ENCODE measurements around the gene SCAMP3.
"Not testable (repeated sequence)": the region's sequence is repeated elsewhere in the genome, so short reads cannot be mapped to it uniquely, and the experiment has no call there.

SCAMP3 gene

DNA sequence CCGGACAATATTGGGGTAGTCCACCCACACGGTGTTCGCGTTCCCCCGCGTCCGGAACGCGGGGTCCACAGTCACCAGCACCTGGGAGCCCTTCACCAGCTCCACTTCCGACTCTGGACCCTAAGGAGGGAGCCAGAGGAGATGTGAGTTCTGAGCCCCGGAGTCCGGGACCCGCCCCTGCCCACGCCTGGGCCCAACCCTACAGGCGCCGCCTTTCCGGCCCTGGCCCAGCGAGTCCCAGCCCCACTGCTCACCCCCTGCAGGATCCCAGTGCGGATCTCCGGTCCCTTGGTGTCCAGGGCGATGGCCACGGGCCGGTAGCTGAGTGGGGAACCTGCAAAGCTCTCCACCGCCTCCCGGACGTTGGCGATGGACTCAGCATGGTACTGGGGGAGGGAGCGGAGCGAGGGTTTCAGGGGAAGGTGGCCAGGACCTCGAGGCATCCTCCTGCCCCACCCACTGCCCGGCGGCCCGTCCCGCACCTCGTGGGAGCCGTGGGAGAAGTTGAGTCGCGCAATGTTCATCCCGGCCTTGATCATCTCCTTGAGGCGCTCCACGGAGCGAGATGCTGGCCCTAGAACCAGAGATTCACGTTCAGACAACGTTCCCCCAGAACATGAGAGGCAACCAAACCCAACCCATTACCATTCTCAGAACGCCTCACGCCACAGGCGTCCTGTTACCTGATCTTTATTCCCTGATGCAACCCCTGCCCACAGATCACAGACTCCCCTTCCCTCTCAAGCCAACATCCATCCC is 33.2 kb upstream of the SCAMP3 start:
- H3K9me3 ChIP-seq (ENCODE audit: control insufficient read depth, insufficient read depth, low read length) = no peaks in the 10 kb centered on the region
- no peaks in the 10 kb centered on the region for H3K36me3 ChIP-seq (ENCODE audit: insufficient read depth, low read length)
- H3K4me1 ChIP-seq (ENCODE audit: insufficient read depth, low read length) = peaks cover 8% of the 10 kb centered on the region
- H3K9ac ChIP-seq (ENCODE audit: low read depth, low read length) = peak overlapping the region; percentile 79; the same call in 1 of the 2 replicates

- peaks cover 8% of the 10 kb centered on the region for H3K4me1 ChIP-seq (ENCODE audit: insufficient read depth, low read length)
- peak overlapping the region; percentile 79; the same call in 1 of the 2 replicates for H3K9ac ChIP-seq (ENCODE audit: low read depth, low read length)
- no peaks in the 10 kb centered on the region for H3K36me3 ChIP-seq (ENCODE audit: insufficient read depth, low read length)
- no peaks in the 10 kb centered on the region for H3K9me3 ChIP-seq (ENCODE audit: control insufficient read depth, insufficient read depth, low read length)
Measured at GRCh38 chr1:155294520-155295182, 32.5 kb upstream of the SCAMP3 start.

- H3K9me3 ChIP-seq (ENCODE audit: control insufficient read depth, insufficient read depth, low read length) = no peaks in the 10 kb centered on the region
- H3K9ac ChIP-seq (ENCODE audit: low read depth, low read length) = no peak overlapping the region
- peaks cover 8% of the 10 kb centered on the region for H3K4me1 ChIP-seq (ENCODE audit: insufficient read depth, low read length)
- no peaks in the 10 kb centered on the region for H3K36me3 ChIP-seq (ENCODE audit: insufficient read depth, low read length)
Measured at GRCh38 chr1:155293086-155293749, 31.1 kb upstream of the SCAMP3 start.

DNA sequence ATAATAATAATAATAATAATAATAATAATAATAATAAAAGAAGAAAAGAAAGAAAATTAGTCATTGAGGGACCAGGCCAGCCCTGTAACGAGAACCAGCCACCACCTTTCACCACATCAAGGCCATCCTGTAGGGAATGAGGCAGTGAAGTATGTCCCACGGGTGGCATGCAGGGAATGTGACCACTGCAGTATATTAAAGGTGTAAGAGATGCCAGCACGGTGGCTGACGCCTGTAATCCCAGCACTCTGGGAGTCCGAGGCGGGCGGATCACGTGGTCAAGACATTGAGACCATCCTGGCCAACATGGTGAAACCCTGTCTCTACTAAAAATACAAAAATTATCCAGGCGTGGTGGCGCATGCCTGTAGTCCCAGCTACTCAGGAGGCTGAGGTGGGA is 28.8 kb upstream of the SCAMP3 start:
- not testable (repeated sequence) for H3K9me3 ChIP-seq (ENCODE audit: control insufficient read depth, insufficient read depth, low read length); H3K9ac ChIP-seq (ENCODE audit: low read depth, low read length); H3K4me1 ChIP-seq (ENCODE audit: insufficient read depth, low read length); H3K36me3 ChIP-seq (ENCODE audit: insufficient read depth, low read length)

DNA sequence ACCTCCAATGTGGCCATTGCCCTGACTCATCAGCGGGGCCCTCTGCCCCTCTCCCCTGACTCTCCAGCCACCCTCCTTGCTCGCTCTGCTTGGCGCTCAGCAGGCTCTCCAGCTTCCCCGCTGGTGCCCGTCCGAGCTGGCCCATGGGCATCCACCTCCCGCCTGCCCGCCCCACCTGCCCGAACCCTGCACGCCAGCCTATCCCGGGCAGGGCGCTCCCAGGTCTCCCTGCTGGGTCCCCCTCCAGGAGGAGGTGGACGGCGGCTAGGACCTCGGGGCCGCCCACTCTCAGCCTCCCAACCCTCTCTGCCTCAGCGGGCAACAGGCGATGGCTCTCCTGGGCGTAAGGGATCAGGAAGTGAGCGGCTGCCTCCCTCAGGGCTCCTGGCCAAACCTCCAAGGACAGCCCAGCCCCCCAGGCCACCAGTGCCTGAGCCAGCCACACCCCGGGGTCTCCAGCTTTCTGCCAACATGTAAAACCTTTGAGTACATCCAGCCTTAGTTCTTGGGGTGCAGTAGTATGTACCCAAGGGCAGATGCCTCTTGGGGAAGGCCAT is 25.9 kb upstream of the SCAMP3 start:
- H3K4me1 ChIP-seq (ENCODE audit: insufficient read depth, low read length) = no peaks in the 10 kb centered on the region
- H3K36me3 ChIP-seq (ENCODE audit: insufficient read depth, low read length) = no peaks in the 10 kb centered on the region
- H3K9ac ChIP-seq (ENCODE audit: low read depth, low read length) = no peak overlapping the region
- H3K9me3 ChIP-seq (ENCODE audit: control insufficient read depth, insufficient read depth, low read length) = no peaks in the 10 kb centered on the region

- Histone ChIP-seq H3K9me3 (ENCODE audit: control insufficient read depth, insufficient read depth, low read length) (no peaks in the 10 kb centered on the region), H3K9ac (ENCODE audit: low read depth, low read length) (no peak overlapping the region), H3K4me1 (ENCODE audit: insufficient read depth, low read length) (no peaks in the 10 kb centered on the region), H3K36me3 (ENCODE audit: insufficient read depth, low read length) (no peaks in the 10 kb centered on the region)
Measured at GRCh38 chr1:155286544-155286943, 24.4 kb upstream of the SCAMP3 start.

- H3K4me1 ChIP-seq (ENCODE audit: insufficient read depth, low read length) = no peaks in the 10 kb centered on the region
- H3K36me3 ChIP-seq (ENCODE audit: insufficient read depth, low read length) = no peaks in the 10 kb centered on the region
- no peaks in the 10 kb centered on the region for H3K9me3 ChIP-seq (ENCODE audit: control insufficient read depth, insufficient read depth, low read length)
- H3K9ac ChIP-seq (ENCODE audit: low read depth, low read length) = no peak overlapping the region
Measured at GRCh38 chr1:155285631-155286044, 23.5 kb upstream of the SCAMP3 start.

- Histone ChIP-seq H3K9ac (ENCODE audit: low read depth, low read length) (no peak overlapping the region), H3K4me1 (ENCODE audit: insufficient read depth, low read length) (no peaks in the 10 kb centered on the region), H3K9me3 (ENCODE audit: control insufficient read depth, insufficient read depth, low read length) (no peaks in the 10 kb centered on the region), H3K36me3 (ENCODE audit: insufficient read depth, low read length) (no peaks in the 10 kb centered on the region)
Measured at GRCh38 chr1:155285063-155285462, 22.9 kb upstream of the SCAMP3 start.

DNA sequence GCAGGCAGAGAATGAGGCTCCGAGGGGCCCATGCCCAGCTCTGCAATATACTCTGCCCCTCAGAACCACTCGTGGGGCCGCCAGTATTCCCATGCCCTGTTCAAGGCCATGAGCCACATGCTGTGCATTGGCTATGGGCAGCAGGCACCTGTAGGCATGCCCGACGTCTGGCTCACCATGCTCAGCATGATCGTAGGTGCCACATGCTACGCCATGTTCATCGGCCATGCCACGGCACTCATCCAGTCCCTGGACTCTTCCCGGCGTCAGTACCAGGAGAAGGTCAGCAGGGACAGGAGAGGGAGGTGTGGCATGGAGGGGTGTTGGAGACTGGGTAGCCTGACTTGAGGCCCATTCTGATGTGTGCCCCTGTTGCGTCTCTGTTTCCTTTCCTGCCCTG is 22.3 kb upstream of the SCAMP3 start:
- no peak overlapping the region for H3K9ac ChIP-seq (ENCODE audit: low read depth, low read length)
- H3K36me3 ChIP-seq (ENCODE audit: insufficient read depth, low read length) = no peaks in the 10 kb centered on the region
- peaks cover under 1% of the 10 kb centered on the region for H3K4me1 ChIP-seq (ENCODE audit: insufficient read depth, low read length)
- H3K9me3 ChIP-seq (ENCODE audit: control insufficient read depth, insufficient read depth, low read length) = no peaks in the 10 kb centered on the region

- no peaks in the 10 kb centered on the region for H3K9me3 ChIP-seq (ENCODE audit: control insufficient read depth, insufficient read depth, low read length)
- H3K4me1 ChIP-seq (ENCODE audit: insufficient read depth, low read length) = peaks cover 11% of the 10 kb centered on the region
- no peaks in the 10 kb centered on the region for H3K36me3 ChIP-seq (ENCODE audit: insufficient read depth, low read length)
- H3K9ac ChIP-seq (ENCODE audit: low read depth, low read length) = no peak overlapping the region
Measured at GRCh38 chr1:155282488-155283091, 20.4 kb upstream of the SCAMP3 start.

DNA sequence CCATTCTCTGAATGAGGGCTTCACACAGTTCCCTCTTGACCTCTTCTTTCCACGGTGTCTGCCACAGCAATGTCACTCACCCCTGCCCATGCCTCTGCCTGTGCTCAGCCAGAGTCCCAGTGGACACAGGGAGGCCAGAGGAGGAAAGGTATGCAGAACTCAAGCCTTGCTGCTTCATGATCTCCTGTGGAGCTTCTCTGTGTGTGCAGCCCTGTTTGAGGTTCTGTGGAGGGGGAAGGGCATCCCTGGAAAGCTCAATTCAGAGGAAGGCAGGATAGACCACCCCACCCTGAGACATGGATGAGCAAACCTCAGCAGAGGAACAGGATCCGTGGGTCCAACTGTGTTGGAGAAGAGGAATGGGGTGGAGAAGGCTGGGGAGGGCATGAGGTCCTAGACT is 17.1 kb upstream of the SCAMP3 start:
- H3K9ac ChIP-seq (ENCODE audit: low read depth, low read length) = no peak overlapping the region
- peaks cover 11% of the 10 kb centered on the region for H3K4me1 ChIP-seq (ENCODE audit: insufficient read depth, low read length)
- H3K36me3 ChIP-seq (ENCODE audit: insufficient read depth, low read length) = no peaks in the 10 kb centered on the region
- H3K9me3 ChIP-seq (ENCODE audit: control insufficient read depth, insufficient read depth, low read length) = no peaks in the 10 kb centered on the region

GRCh38 chr1:155278689-155279160 is 16.6 kb upstream of the SCAMP3 start:
- no peak overlapping the region for H3K9ac ChIP-seq (ENCODE audit: low read depth, low read length)
- H3K4me1 ChIP-seq (ENCODE audit: insufficient read depth, low read length) = peaks cover 11% of the 10 kb centered on the region
- H3K9me3 ChIP-seq (ENCODE audit: control insufficient read depth, insufficient read depth, low read length) = no peaks in the 10 kb centered on the region
- H3K36me3 ChIP-seq (ENCODE audit: insufficient read depth, low read length) = no peaks in the 10 kb centered on the region

DNA sequence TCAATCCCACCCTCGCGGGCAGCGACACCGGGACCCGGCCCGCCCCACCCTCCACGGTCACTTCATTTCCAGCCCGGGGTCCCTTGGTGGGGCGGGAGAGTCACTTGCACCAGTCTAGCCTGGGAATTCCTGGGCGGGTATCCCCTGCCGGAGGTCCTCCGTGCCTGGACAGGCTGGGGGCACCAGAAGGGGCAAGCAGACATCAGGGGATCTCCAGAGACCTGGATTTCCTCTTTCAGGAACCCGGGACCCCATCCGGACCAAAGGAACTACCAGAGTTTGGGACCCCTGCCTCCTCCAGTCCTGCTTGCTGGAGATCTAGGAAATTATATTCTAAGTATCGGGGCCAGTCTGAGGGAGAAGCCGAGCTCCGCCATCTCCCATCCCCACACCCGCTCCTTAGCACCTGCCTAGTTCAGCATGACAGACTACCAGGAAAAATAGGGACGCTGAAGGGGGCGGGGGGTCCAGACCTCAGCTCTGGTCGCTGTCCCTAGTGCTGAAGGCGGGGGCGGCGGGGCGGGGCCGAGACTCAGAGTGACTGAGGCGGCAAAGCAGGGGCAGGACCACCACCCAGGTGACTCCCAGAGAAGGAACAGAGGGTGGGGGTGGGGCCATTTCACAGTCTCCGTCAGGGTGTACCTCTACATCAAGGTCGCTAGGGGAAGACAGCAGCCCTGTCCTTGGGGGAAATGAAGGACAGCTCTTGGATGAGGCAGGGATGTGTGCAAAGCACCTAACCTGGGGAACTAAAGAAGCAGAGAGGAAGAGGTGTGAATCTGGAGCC is 15.9 kb upstream of the SCAMP3 start:
- Histone ChIP-seq H3K4me1 (ENCODE audit: insufficient read depth, low read length) (peaks cover 11% of the 10 kb centered on the region), H3K9ac (ENCODE audit: low read depth, low read length) (peak overlapping the region; percentile 74; the same call in 1 of the 2 replicates), H3K9me3 (ENCODE audit: control insufficient read depth, insufficient read depth, low read length) (no peaks in the 10 kb centered on the region), H3K36me3 (ENCODE audit: insufficient read depth, low read length) (no peaks in the 10 kb centered on the region)
